ENCODE data around the gene CCDC154.
A peak's percentile ranks its signal among the peaks of the same experiment; 100 is the strongest.

CCDC154 gene

DNA sequence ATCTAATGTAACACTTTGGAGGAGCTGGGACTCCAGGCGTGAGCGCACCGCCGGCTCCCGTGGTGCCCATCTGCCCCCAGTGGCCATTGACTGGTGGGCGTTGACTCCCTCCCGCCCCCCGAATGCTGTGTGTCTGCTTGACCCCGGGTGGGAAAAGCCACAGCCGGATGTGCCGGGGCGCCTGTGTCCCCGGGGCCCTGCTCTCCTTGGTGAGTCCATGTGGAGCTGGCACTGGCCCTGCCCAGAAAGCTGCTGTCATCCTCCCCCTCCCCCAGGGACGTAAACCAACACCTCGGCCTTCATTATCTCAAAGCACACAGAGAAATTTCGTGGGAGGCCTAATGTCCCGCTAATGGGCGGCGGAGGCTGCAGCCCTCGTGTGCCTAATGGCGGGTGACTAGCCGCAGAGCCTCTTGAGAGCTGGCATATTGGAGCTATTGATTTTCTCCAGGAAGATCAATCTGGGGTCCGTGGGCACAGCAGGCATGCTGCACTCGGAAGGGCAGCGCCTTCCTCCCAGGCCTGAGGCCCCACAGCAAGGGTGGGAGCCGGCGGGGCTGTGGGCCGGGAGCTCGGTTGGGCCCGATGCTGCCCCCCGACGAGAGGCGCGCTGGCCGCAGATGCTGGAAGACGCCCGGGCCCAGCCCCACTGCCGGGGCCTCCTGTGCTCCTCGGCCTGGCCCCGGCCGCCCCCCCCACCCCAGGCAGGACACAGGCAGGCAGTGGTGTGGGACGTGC lies 17.5 kb downstream of the CCDC154 start:
- TF ChIP-seq, protein P1, sequence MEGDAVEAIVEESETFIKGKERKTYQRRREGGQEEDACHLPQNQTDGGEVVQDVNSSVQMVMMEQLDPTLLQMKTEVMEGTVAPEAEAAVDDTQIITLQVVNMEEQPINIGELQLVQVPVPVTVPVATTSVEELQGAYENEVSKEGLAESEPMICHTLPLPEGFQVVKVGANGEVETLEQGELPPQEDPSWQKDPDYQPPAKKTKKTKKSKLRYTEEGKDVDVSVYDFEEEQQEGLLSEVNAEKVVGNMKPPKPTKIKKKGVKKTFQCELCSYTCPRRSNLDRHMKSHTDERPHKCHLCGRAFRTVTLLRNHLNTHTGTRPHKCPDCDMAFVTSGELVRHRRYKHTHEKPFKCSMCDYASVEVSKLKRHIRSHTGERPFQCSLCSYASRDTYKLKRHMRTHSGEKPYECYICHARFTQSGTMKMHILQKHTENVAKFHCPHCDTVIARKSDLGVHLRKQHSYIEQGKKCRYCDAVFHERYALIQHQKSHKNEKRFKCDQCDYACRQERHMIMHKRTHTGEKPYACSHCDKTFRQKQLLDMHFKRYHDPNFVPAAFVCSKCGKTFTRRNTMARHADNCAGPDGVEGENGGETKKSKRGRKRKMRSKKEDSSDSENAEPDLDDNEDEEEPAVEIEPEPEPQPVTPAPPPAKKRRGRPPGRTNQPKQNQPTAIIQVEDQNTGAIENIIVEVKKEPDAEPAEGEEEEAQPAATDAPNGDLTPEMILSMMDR (IDR thresholded peaks at IDR 0.05; ENCODE audit: low read length, missing control alignments): no peak
- no peak for DNase-seq (ENCODE audit: low read depth)
- H3K4me3 ChIP-seq (replicated peaks; ENCODE audit: low read depth, low read length): no peak overlapping the region

DNA sequence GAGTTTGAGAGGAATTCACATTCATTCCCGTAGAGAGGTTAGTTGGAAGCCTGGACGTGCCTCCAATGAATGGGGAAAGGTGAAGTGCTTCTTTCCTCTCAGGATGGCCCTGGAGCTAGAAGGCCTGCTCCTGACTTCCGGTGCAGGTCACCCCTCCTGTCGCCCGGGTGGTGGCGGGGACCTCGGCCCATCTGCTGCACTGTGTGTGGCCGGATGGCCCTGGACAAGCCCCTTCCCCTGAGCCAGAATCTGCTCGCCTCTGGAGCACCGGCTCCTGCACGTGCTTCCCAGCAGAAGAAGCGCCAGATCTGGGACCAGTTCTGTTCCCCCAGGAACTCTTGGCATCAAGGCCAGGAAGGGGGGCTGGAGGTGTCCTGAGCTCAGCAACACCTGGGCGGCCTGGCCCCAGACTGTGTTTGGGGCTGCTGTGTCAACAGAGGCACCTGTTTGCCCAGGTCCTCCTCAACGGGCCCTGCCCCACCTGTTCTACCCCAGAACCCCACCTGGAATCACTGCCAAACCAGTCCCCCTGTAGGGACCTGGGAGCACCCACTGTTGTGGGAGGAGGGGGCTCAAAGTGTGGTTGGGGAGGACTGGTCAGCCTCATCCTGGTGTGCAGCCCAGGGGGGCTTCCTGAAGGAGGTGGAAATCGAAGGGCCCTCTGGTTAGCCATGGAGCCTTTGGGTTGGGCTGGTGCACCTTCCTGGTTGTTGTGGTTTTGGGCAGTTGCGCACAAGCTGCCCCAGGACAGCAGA lies 18.6 kb downstream of the CCDC154 start:
- DNase-seq (ENCODE audit: low read depth): no peak
- no peak overlapping the region for H3K4me3 ChIP-seq (replicated peaks; ENCODE audit: low read depth, low read length)
- TF ChIP-seq, protein P1 (IDR thresholded peaks at IDR 0.05; ENCODE audit: low read length, missing control alignments): no peak

DNA sequence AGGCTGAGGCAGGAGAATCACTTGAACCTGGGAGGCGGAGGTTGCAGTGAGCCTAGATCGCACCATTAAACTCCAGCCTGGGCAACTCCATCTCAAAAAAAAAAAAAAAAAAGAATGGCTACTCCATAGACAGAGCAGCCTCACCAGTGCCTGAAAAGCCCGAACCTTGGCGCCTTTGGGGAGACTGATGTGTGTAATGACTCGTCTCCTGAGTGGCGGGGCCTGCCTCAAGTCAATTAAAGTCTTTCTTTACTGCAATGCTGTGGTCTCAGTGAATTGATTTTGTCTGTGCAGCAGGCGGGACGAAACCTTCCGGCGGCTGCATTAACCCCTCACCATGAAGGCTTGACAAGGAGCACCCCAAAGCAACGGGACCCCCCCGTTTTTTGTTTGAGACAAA lies 20.3 kb downstream of the CCDC154 start:
- H3K4me3 ChIP-seq (replicated peaks; ENCODE audit: low read depth, low read length): no peak overlapping the region
- TF ChIP-seq, protein P1 (IDR thresholded peaks at IDR 0.05; ENCODE audit: low read length, missing control alignments): no peak
- DNase-seq (ENCODE audit: low read depth): no peak

DNA sequence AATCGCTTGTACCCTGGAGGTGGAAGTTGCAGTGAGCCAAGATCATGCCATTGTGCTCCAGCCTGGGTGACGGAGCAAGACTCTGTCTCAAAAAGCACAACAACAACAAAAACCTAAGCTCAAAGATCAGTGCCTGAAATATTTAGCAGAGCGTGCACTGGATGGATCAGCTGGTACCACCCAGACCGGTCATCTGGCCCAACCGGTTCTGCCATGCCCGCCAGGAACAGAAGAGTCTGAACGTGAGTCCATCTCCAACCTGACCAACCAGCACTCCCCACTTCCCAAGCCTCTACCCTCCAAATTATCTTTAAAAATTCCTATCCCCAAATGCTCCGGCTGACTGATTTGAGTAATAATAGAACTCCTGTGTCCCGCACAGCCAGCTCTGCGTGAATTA lies 22.3 kb downstream of the CCDC154 start:
- no peak overlapping the region for H3K4me3 ChIP-seq (replicated peaks; ENCODE audit: low read depth, low read length)
- no peak for DNase-seq (ENCODE audit: low read depth)
- TF ChIP-seq, protein P1 (IDR thresholded peaks at IDR 0.05; ENCODE audit: low read length, missing control alignments): no peak

DNA sequence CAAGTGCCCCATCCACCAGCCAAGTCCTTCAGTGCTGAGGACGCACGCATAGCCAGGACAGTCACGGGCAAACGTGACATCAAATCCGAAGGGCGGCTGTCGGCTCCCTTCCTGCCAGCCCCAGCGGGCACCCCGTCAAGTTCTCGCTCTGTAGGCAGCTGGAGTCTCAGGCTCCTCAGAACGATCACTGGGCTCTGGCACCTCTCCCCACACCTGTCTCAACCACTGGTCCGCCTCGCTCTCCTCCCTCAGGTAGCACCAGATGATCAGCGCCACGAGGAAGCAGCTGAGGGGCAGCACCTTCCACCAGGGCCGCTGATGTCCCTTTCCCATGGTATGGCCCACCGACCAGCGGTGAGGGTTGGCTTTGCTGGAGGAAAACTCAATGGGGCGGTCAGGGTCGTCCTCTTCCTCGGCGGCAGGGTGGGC lies 24.2 kb downstream of the CCDC154 start:
- TF ChIP-seq, protein P1 (IDR thresholded peaks at IDR 0.05; ENCODE audit: low read length, missing control alignments): no peak
- peak overlapping the region; percentile 98 for H3K4me3 ChIP-seq (replicated peaks; ENCODE audit: low read depth, low read length)
- no peak for DNase-seq (ENCODE audit: low read depth)

DNA sequence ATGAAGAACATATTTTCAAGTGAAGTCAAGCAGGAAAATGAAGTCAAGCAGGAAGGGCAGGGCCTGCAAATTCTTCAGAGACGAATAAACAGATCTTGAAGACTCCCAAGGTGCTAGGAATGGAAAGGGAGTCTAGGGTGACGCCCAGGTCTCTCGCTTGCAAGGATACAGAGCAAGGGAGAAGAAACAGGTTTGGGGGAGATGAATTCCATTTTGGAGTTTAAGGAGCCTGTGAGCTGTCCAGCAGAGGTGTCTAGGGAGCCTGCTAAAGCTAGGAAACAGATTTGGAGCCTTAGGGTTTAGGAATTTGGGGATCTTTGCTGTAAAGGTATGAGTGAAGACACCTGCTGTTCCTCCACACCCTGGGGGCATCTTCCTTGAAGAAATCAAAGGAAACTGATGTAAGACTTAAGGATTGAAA lies 27.8 kb downstream of the CCDC154 start:
- no peak for DNase-seq (ENCODE audit: low read depth)
- TF ChIP-seq, protein P1 (IDR thresholded peaks at IDR 0.05; ENCODE audit: low read length, missing control alignments): no peak
- H3K4me3 ChIP-seq (replicated peaks; ENCODE audit: low read depth, low read length): no peak overlapping the region

All from fibroblast of pulmonary artery (primary cell).